SW480 (cell line): ENCODE measurements around the gene ADIG.
A peak's percentile ranks its signal among the peaks of the same experiment; 100 is the strongest.

Source experiments
- DNase-seq: peaks from one replicate; pipeline ENCODE4 v3.0.0-alpha.2; 2016; ENCODE audit warnings: low spot score

ADIG gene

GRCh38 chr20:38581013-38581412 lies at the start of gene ADIG:
ADIG (plus strand) TSS chr20:38581197; CDS start chr20:38581251, 54 bp downstream.
- peak; percentile 54 for DNase-seq

DNA sequence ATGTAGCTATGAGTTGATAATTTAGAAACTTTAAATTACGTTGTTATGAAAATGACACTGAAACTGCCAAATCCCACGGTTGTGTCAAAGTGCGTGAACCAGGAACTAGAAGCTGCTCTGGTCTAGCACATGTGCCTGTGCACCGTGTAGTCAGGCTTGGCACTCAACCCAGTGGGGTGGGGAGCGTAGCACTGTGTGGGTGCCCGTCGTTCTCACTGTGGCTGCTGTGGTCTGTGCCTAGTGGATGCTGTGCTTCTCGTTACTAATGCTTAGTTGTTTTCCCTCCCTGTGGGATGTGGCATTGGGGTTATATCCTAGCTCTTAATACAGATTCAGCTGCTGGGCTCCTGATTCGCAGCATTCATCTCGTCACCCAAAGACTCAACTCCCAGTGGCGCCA lies 46.2 kb upstream of the ADIG start:
- no peak for DNase-seq

GRCh38 chr20:38536310-38536709 lies 44.7 kb upstream of the ADIG start:
- no peak for DNase-seq

- no peak for DNase-seq
These were observed 43.8 kb upstream of the ADIG start for GRCh38 chr20:38537176-38537575.

- no peak for DNase-seq
These were observed 42.2 kb upstream of the ADIG start for GRCh38 chr20:38538789-38539188.

- no peak for DNase-seq
These were observed 37.7 kb upstream of the ADIG start for GRCh38 chr20:38543014-38543906.

- DNase-seq: no peak
These were observed 35.2 kb upstream of the ADIG start for GRCh38 chr20:38545771-38546170.

DNA sequence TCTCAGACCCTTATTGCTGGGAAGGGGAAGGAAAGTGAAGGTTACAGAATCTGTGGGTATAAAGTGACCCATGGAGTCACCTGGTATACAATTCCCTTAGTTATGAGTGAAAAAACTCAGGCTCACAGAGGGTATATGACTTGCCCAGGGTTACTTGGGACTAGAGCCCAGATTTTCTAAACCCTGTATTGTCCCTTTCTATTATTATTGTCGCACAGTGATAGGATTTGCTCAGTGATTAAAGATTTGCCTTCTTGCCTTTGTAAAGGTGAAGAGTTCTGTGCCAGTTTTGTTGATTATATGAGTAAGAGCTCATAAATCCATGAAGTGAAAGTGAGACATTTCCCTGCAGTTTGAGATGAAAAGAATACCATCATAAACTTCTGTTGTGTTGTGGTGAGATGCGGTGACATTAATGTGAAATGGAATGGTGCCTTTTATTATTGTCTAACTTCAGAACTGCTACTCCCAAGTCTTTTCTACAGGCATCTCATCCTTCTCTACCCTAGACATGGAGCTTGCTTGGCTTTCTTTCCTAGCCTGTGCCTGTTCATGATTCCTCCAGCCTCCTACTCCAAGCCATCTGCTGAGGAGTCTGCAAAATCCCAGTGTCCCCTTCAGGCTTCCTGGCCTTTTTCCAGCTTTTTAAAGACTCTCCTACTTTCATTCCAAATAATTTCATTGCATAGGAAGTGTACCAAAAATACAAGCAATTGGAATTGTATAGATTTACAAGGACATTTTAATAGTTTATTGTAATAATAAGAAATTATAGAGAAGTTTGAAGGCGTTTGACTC lies 33.5 kb upstream of the ADIG start:
- peak; percentile 86 for DNase-seq

- peak; percentile 68 for DNase-seq
These were observed 32.5 kb upstream of the ADIG start for GRCh38 chr20:38548356-38549083.

- DNase-seq: no peak
These were observed 30.7 kb upstream of the ADIG start for GRCh38 chr20:38550274-38550673.

GRCh38 chr20:38551056-38551626 lies 29.9 kb upstream of the ADIG start:
- DNase-seq: no peak

DNA sequence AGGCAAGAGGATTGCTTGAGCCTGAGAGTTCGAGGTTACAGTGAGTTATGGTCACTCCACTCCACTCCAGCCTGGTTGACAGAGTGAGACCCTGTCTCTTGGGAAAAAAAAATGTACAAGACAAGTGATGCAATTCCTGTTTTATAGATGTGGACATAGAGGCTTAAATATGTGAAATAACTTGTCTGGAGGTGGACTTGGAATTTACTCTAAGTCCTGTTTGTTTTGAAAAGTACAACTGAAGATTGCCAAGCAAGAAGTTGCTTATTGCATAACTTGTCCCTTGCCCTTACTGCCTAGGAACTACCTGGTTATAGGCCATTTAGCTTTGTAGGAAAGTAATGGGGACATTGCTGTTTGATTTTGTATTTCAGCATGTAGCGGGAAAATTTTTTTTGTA lies 26.0 kb upstream of the ADIG start:
- no peak for DNase-seq

- DNase-seq: no peak
These were observed 25.6 kb upstream of the ADIG start for GRCh38 chr20:38555395-38555794.

DNA sequence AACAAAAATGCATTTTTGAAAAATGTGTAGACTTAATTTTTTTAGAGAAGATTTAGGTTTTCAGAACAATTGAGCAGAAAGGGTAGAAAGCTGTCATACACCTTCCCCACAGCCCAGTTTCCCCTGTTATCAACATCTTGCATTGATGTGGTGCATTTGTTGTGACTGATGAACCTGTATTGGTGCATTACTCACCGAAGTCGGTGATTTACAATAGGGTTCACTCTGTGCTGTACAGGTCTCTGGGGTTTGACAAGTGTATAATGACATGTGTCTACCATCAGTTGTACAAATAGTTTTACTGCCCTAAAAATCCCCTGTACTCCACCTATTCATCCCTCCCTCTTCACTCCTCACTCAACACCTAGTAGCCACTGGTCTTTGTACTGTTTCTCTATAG lies 23.8 kb upstream of the ADIG start:
- DNase-seq: no peak

DNA sequence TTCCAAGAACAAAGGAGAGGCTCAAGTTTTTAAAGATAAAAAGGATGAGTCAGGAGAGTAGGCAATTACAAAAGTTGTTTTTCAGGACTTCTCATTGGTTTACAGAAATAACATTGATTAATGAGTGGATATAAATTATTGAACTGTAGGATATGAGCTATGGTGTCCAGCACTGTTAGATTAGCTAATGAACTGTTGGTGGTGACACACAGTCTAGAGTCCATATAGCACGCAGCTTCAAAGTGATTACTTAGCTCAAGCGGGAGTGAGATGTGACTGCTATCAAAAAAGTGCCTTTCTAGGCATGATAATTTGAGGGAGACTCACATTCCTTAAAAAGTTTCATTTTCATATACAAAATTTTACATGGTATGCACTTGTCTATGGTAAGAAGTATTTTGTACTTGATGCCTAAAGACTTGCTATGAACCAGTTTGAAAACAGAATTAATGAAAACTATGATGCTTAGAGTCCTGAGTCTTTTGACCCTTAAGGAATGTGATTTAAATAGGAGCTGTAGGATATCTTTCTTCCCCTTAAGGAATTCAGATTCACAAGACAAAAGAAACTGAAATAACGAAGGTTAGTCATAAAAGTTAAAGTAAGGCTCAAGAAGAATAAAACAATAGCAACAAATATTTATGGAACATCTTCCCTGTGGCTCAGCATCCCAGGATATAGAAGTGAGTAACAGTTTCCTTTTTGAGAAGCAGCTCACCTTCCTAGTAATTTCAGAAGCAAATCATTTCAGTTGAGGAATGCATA lies 22.2 kb upstream of the ADIG start:
- no peak for DNase-seq

GRCh38 chr20:38559764-38560163 lies 21.2 kb upstream of the ADIG start:
- DNase-seq: no peak

- no peak for DNase-seq
These were observed 17.1 kb upstream of the ADIG start for GRCh38 chr20:38563802-38564431.

GRCh38 chr20:38564680-38565079 lies 16.3 kb upstream of the ADIG start:
- no peak for DNase-seq

DNA sequence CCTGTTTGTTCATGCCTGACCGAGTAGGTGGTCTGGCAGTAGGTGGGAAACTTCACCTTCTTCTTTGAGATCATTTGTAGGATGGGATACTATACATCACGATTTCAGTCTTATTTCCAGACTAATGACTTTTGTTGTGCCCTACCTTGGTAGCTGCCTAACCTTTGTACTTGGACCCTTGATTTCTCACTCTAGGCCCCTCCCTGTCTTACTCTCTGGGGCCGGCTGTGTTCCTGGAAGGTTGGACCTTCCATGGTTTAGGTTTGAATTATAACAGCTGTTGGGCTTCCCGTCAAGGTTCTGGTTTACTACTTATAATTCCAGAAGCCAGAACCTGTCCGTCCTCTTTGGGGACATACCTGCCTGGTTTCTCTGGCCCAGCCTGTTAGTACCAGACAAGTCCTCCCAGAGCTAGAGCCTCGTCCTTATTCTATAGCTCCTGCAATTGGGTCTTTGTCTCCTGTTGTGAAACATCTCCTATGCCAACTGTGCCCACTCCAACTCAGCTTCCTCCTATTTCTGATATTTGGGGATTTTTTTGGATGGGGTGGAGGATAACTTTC lies 14.9 kb upstream of the ADIG start:
- no peak for DNase-seq

GRCh38 chr20:38569747-38570525 lies 11.1 kb upstream of the ADIG start:
- DNase-seq: no peak
